GM12874 (cell line): ENCODE results near the gene RNASE8.

ENCODE experiments used
- TF ChIP-seq, protein P1 (sequence below): IDR thresholded peaks from 2 replicates; pipeline ENCODE4 v1.5.1; 2011; ENCODE audit warnings: low read depth, mild to moderate bottlenecking, control low read depth, low read length, moderate library complexity; ENCODE audit not compliant: insufficient read depth

Gene RNASE8

DNA sequence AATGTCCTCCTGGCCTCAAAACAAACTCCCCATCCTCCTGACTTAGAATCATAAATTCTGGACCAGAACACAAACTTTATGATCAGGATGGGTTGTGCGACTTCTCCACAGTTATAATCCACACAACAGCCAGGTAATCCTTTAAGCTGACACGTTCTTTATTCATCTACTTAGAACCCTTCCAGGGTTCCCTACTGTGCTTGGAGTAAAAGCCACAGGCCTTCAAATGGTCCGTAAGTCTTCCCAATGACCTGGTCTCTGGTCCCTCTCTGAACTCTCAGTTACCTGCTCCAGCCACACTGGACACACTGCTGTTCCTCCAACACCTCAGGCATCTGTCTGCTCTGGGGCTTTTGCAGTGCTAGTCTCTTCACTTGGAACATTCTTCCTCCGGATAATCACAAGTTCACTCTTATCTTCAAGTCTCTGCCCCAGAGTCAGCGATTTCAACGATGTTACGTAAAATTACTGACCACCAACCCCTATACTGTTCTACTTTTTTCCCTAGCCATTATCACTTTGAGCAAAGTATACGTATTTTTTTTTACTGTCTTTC lies 17.2 kb upstream of the RNASE8 start:
- TF ChIP-seq, protein P1, sequence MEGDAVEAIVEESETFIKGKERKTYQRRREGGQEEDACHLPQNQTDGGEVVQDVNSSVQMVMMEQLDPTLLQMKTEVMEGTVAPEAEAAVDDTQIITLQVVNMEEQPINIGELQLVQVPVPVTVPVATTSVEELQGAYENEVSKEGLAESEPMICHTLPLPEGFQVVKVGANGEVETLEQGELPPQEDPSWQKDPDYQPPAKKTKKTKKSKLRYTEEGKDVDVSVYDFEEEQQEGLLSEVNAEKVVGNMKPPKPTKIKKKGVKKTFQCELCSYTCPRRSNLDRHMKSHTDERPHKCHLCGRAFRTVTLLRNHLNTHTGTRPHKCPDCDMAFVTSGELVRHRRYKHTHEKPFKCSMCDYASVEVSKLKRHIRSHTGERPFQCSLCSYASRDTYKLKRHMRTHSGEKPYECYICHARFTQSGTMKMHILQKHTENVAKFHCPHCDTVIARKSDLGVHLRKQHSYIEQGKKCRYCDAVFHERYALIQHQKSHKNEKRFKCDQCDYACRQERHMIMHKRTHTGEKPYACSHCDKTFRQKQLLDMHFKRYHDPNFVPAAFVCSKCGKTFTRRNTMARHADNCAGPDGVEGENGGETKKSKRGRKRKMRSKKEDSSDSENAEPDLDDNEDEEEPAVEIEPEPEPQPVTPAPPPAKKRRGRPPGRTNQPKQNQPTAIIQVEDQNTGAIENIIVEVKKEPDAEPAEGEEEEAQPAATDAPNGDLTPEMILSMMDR = no peak

DNA sequence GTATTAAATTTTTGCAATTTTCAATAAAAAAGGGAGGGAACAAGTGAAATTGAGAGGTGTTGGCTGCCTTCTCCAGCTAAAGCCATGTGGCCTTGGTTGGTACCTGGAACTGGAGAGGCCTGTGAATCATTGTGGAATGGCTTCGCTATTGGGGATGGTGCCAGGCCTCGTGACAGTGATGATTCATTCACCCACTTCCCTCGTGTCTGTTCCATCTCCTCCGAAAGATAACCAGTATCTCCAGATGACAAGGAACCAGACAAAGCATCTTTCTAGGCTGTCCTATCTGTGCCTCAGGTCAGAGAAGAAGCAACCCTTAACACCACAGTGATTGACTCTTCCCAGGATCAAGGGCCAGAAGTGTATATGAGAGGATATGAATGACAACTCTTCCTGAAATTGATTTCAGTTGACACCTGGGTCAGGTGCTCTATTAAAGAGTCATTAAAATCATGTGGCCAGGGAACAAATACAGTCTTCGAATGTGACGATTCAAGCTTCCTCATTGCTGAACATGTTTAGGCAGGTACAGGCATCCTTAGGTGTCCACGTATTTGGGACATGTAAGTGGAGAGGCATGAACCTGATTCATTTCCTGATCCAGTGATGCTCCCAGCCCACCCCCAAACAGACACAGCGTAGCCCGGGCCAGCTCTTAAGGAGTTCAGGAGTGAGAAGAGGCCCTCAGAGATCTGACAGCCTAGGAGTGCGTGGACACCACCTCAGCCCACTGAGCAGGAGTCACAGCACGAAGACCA lies 15.8 kb upstream of the RNASE8 start, which contains the start of gene RNASE7:
RNASE7 (plus strand) TSS at position 687 of the 758 bp plus-strand sequence. CDS start 631 bp downstream, outside the sequence.
- TF ChIP-seq, protein P1 = no peak

DNA sequence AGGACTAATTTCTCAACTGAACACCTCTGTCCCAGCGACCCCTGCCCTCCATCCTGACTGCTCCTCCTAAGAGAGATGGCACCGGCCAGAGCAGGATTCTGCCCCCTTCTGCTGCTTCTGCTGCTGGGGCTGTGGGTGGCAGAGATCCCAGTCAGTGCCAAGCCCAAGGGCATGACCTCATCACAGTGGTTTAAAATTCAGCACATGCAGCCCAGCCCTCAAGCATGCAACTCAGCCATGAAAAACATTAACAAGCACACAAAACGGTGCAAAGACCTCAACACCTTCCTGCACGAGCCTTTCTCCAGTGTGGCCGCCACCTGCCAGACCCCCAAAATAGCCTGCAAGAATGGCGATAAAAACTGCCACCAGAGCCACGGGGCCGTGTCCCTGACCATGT lies 14.7 kb upstream of the RNASE8 start:
- TF ChIP-seq, protein P1 = no peak

DNA sequence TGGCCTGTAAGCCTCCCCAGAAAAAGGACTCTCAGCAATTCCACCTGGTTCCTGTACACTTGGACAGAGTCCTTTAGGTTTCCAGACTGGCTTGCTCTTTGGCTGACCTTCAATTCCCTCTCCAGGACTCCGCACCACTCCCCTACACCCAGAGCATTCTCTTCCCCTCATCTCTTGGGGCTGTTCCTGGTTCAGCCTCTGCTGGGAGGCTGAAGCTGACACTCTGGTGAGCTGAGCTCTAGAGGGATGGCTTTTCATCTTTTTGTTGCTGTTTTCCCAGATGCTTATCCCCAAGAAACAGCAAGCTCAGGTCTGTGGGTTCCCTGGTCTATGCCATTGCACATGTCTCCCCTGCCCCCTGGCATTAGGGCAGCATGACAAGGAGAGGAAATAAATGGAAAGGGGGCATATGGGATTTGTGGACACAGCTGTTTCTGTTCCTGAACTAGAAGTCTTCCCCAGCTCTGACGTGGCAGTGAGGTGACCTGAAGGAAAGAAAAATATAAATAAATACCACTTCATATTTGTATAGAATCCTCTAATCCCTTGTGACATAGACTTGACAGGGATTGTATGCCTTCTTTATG lies 14.1 kb upstream of the RNASE8 start:
- TF ChIP-seq, protein P1 = no peak

DNA sequence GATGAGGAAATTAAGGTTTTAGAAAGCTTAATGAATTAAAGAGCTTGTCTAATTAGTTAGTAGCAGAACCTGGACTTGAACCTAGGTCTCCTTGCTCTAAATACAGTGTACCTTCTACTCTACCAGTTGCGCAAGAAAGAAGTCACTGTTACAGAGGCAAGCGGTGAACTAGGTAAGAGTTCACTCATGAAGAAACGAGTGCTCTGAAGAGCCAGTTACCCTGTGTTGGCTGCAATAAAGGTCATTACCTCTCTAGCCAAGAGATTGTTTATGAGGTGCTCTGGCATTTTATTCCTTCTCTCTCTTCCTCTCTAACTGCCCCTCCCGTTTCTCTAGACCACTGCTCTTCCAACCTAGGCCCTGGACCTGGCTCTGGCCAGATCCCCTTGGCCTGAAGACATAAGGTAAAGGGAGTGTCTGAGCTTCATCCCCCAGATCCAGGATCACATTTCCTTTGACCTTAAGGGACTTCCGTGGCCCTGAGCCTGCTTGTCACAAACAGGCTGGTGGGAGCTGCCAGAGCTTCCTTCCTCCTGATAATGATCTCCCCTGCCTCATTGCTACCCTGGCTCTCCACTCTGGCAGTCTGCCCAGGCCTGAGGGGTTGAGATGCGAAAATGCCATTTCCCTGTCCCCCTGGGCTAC lies 13.5 kb upstream of the RNASE8 start:
- TF ChIP-seq, protein P1 = no peak

DNA sequence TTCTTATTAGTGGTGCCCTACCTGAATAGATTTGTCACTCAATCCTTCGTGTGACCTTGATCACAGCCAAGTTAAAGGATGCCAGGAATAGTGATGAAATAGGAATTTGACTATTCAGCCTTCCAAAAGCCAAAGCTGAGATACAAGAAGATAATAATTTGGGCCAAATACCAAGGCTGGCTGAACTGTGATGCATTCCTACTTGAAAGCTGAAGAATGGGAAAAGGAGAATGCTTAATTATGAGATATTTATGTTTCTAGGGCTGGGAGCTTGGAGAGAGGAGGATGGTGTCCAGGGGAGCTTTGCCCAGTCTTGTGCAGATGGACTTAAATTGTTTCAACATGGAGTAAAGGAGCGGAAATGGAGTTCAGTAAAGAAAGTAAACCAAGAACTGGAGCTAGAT lies 10.2 kb upstream of the RNASE8 start:
- TF ChIP-seq, protein P1 = no peak

DNA sequence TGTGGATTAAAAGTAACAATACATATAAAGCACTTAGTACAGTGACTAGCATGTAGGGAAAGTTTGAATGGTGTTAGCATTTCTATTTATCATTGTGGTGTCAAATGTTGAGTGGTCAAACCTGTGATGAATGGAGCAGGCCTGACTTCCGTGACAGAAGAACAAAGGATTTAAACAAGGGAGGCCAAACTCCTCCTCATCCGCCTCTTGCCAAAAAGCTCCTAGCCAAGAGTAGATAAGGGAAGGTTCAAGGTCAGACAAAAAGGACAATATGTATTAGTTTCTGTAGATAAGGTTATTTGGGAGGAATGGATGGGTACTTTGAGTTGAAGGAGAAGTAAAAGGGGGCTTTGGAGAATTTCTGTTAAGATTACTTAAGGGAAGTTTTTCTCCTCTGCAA lies 9.0 kb upstream of the RNASE8 start:
- TF ChIP-seq, protein P1 = no peak
